Esophagus squamous epithelium (tissue), 4 donors: ENCODE results near the gene MBOAT2.

Source experiments
- CTCF ChIP-seq, 6 experiments: fragments of 450-650 bp in 4 of 6; fragments of 200-600 bp in 2 of 6; sonication (generic) in 2 of 6; IDR thresholded peaks; one replicate each; pipeline ENCODE4 v1.5.1; 2016 to 2019; ENCODE audit warnings: antibody characterized with exemption in 6 of 6, mild to moderate bottlenecking in 4 of 6, moderate library complexity in 4 of 6
- POLR2A ChIP-seq, 4 donors: fragments of 450-650 bp; IDR thresholded peaks; one replicate each; pipeline ENCODE4 v1.6.1; 2017; ENCODE audit warnings: antibody characterized with exemption in 4 of 4, mild to moderate bottlenecking in 4 of 4, moderate library complexity in 3 of 4

DNA sequence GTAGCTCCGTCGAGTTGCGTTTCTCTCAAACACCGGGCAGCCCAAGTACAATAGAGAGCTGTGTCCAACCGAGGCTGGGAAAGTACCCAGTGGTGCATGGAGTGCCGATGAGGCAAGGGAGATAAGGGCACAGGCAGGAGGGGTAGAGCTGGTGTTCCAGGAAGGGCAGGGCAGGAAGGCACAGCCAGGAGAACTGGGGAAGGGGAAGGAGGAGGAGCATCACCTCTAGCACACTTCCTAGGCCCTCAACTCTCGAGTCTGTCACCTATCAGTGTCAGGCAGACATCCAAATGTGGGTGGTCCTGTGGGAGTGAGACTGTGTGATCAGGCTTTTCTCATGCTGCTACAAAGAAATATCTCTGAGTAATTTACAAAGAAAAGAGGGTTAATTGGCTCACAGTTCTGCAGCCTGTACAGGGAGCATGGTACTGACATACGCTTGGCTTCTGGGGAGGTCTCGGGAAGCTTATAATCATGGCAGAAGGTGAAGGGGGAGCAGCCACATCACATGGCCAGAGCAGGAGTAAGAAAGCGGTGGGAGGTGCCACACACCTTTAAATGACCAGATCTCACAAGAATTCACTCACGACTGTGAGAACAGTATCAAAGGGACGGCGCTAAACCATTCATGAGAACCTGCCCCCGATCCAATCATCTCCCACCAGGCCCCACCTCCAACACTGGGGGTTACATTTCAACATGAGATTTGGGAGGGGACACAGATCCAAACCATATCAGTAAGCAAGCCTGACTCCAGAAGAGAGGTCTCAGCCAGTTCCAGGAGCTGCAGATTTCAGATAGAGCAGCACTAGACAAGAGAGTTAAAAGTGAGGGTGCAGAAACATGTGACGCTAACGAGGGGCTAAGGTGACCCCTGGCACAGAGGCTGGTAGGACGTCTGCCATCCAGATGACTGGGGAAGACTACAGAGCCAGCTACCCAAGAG, 75.7 kb downstream of the MBOAT2 start:
- TF ChIP-seq POLR2A (IDR thresholded peaks at IDR 0.05) (no peak), CTCF (IDR thresholded peaks at IDR 0.05) (no peak)
